NCI-H2107 treated with DMSO at 0.1 percent for 48 hours (cell line): ENCODE results near the gene OR10H2.
A peak's percentile ranks its signal among the peaks of the same experiment; 100 is the strongest.
"Not testable (repeated sequence)": the region's sequence is repeated elsewhere in the genome, so short reads cannot be mapped to it uniquely, and the experiment has no call there.

ENCODE experiments used
- DNase-seq: peaks from one replicate; lab custom pipeline; 2025; ENCODE audit not compliant: unreplicated experiment; lab: John Stamatoyannopoulos, UW

OR10H2 gene

GRCh38 chr19:15727724-15728123, at the start of gene OR10H2:
Gene OR10H2, plus strand, starts transcription at chr19:15728024. Its CDS starts 20 bp downstream, at chr19:15728044.
- DNase-seq = no peak

GRCh38 chr19:15679089-15679488, 48.7 kb upstream of the OR10H2 start:
- no peak for DNase-seq

- not testable (repeated sequence) for DNase-seq
Measured at GRCh38 chr19:15679865-15680264, 48.0 kb upstream of the OR10H2 start.

DNA sequence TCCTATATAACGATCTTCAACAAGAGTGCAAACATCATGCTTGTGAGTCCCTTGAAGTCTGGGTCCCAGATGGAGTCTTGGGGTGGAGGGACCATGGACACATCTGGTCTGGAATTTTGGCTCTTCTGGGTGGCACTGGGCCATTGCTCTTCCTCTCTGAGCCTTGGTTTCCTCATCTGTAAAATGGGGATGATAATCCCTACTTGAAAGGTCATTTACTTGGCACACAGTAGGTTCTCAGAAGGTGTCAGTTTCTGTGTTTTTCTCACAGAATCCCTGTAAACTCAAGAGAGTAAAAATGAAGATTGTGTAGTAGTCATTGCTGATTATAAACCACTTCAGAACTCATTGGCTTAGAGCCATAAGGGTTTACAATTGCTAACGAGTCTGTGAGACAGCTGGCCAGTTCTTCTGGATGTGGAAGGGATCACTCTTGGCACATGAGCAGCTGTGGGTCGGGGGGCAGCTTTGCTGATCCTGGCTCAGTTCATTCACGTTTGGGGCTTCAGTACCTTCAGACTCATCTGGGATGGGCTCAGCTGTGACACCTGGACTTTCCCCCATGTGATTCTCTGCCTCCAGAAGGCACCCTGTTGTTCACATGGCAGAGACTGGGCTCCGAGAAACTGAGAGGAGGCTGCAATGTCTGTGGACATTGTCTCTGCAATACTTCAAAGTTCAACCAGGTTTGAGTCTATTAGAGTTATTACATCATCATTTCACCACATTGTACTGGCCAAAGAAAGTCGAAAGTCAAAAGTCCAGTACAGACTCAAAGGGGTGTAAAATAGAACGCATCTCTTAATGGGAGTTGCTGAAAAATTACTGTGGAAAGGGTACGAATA, 47.1 kb upstream of the OR10H2 start:
- DNase-seq = no peak

DNA sequence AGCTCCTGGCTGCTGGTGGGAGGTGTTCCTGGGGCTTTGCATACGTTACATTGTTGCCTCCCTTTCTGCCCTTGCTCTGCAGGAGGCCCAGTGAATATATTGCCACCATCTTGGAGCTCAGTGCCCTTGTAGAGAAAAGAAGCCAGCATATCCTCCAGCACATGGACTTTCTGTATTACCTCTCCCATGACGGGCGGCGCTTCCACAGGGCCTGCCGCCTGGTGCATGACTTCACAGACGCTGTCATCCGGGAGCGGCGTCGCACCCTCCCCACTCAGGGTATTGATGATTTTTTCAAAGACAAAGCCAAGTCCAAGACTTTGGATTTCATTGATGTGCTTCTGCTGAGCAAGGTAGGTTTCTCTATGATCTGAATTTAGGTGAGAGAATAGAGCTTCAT, 44.4 kb upstream of the OR10H2 start:
- no peak for DNase-seq

DNA sequence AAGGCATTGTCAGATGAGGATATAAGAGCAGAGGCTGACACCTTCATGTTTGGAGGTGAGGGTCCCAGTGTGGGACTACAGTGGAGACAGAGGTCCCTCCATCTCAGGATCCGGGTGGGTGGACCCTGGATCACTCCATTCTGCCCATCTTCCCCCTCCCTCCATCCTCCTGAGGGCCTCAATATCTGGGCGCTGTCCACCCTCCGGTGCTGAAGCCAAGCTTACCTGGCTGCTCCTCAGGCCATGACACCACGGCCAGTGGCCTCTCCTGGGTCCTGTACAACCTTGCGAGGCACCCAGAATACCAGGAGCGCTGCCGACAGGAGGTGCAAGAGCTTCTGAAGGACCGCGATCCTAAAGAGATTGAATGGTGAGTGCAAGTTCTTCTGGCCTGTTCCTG, 43.0 kb upstream of the OR10H2 start:
- no peak for DNase-seq

DNA sequence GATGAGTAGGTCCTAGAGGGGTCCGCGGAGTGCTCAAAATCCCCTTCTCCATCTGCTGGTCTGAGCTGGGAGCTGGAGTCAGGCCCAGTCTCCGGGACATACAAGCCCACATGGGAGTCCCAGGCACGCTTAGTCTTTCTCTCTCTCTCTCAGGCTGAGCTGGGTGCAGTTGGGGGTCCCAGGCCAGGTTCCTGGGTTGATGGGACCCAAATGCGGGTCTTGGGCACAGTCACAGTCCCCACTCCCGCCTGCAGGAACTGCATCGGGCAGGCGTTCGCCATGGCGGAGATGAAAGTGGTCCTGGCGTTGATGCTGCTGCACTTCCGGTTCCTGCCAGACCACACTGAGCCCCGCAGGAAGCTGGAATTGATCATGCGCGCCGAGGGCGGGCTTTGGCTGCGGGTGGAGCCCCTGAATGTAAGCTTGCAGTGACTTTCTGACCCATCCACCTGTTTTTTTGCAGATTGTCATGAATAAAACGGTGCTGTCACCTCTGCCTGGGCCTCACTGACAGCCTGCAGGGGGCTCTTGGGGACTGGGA, 31.1 kb upstream of the OR10H2 start:
- DNase-seq = no peak

- no peak for DNase-seq
Measured at GRCh38 chr19:15701757-15702533, 25.9 kb upstream of the OR10H2 start.

- peak; percentile 85 for DNase-seq
Measured at GRCh38 chr19:15702534-15702930, 25.3 kb upstream of the OR10H2 start.

GRCh38 chr19:15714638-15715037, 13.2 kb upstream of the OR10H2 start:
- DNase-seq = no peak

DNA sequence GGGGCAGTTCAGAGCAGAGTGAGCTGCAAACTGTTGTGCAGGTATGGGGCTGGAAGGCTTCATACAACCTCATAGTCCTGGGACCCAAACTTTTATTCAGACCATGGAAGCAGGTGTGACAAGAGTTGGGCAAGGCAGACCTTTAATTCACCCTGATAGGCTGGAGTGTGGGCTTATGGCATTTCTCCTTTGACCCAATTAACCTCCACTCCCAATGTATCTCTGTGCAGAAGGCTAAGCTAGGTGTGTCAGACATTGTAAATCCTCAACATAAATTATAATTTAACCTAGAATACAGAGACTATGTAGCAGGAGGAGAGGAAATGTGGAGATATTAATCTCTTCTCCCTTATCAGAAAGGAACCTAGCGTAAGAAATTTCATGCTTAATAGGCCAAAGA, 12.2 kb upstream of the OR10H2 start:
- DNase-seq = no peak

- no peak for DNase-seq
Measured at GRCh38 chr19:15717809-15718208, 10.0 kb upstream of the OR10H2 start.

GRCh38 chr19:15721268-15721667, 6.6 kb upstream of the OR10H2 start:
- DNase-seq = no peak

- DNase-seq = no peak
Measured at GRCh38 chr19:15722956-15723355, 4.9 kb upstream of the OR10H2 start.

DNA sequence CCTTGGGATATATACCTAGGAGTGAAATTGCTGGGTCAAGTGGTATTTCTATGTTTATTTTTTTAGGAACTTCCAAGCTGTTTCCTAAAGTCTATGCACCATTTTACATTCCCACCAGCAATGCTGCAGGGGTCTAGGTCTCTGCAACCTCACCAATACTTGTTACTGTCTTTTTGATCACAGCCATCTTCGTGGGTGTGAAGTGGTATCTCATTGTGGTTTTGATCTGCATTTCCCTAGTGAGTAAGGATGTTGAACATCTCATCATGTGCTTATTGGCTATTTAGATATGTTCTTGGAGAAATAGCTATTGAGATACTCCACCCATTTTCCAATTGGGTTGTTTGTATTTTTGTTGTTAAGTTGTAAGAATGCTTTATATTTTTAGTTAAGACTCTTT, 2.7 kb downstream of the OR10H2 start:
- no peak for DNase-seq

GRCh38 chr19:15732388-15732787, 4.6 kb downstream of the OR10H2 start:
- DNase-seq = no peak

DNA sequence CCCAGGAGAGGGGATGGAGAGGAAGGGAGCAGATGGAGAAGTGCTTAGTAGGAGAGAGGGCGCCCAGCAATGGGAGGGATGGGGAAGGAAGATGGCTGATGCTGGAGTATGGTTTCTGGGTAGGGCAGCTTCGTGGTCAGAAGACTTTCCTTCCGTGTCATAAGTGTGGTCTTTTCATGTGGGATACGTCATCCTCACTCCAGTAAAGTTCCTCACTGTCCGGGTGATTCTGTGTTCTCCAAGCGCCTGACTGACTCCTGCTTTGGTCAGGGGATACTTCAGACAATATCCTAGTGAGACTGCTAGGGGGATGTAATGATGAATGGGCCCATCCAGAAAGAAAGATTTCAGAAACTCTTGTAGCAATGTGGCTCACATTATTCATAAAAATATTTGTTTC, 6.1 kb downstream of the OR10H2 start:
- no peak for DNase-seq

- DNase-seq = no peak
Measured at GRCh38 chr19:15737722-15738121, 9.9 kb downstream of the OR10H2 start, which contains the start of gene OR10H3. Gene OR10H3, plus strand, starts transcription at chr19:15737985. Its CDS starts 3,408 bp downstream, at chr19:15741393.

- no peak for DNase-seq
Measured at GRCh38 chr19:15740785-15741184, 13.0 kb downstream of the OR10H2 start.

GRCh38 chr19:15748239-15748638, 20.4 kb downstream of the OR10H2 start:
- DNase-seq = no peak

DNA sequence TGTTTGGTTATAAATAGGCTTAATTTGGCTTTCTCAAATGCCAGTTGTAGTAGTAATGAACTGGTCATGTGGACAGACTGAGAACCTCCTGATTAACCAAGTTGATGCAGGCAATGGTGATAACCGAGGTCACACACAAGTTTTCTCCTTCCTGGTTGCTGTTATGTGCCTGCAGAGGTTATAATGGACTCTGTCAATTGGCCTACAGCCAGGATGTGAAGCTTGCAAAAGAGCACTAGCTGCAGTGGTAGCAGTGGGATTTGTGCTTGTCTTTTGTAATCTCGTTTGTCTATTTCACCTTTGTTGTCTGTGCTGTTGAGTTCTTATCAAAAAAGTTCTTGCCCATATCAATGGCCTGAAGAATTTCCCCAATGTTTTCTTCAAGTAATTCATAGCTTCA, 30.6 kb downstream of the OR10H2 start:
- DNase-seq = no peak
